Skeletal muscle tissue (tissue), 4 donors: Measurements from ENCODE around the gene STX11. TPM values are rescaled to one million over a fixed set of nuclear protein-coding genes. Genes with fewer than 3 reads are reported as not detected.
"Not testable (repeated sequence)": the region's sequence is repeated elsewhere in the genome, so short reads cannot be mapped to it uniquely, and the experiment has no call there.

Source experiments
- H3K27ac ChIP-seq: one replicate; pipeline ENCODE4 v1.7.0; 2013; ENCODE audit warnings: mild to moderate bottlenecking, low read depth, low read length, inconsistent platforms
- H3K27me3 ChIP-seq, 3 donors: one replicate each; pipeline ENCODE4 v1.7.0; 2013; ENCODE audit warnings: low read length in 3 of 3; ENCODE audit not compliant: control insufficient read depth in 3 of 3, insufficient read depth in 3 of 3
- H3K36me3 ChIP-seq, 3 donors: one replicate each; pipeline ENCODE4 v1.7.0; 2013; ENCODE audit warnings: low read length in 3 of 3; ENCODE audit not compliant: control insufficient read depth in 3 of 3, insufficient read depth in 3 of 3
- H3K4me1 ChIP-seq, 3 donors: one replicate each; pipeline ENCODE4 v1.7.0; 2013; ENCODE audit warnings: low read length in 3 of 3, mild to moderate bottlenecking in 3 of 3; ENCODE audit not compliant: control insufficient read depth in 3 of 3, insufficient read depth in 3 of 3
- H3K4me3 ChIP-seq, 3 donors: one replicate each; pipeline ENCODE4 v1.7.0; 2013; ENCODE audit warnings: low read length in 3 of 3
- H3K9ac ChIP-seq, 3 donors: one replicate each; pipeline ENCODE4 v1.7.0; 2013; ENCODE audit warnings: low read length in 3 of 3, mild to moderate bottlenecking in 3 of 3, moderate library complexity in 2 of 3, low read depth in 1 of 3
- H3K9me3 ChIP-seq, 3 donors: one replicate each; pipeline ENCODE4 v1.7.0; 2013; ENCODE audit warnings: low read length in 3 of 3; ENCODE audit not compliant: control insufficient read depth in 3 of 3
- total RNA-seq: library from RNA; depleted of rRNA; stranded (reverse); fragments of >200 nt; gene quantifications from one replicate; pipeline ENCODE4 v1.2.3, GENCODE V29; 2014
- donor health status: Osteomylitis.

The STX11 gene
- total RNA-seq, 1 donor from 2014 or later: 2.1 TPM

GRCh38 chr6:144180354-144180753, 30.0 kb downstream of the STX11 start:
- not testable (repeated sequence) for H3K4me3 ChIP-seq, H3K4me1 ChIP-seq, H3K27ac ChIP-seq, H3K9ac ChIP-seq, H3K36me3 ChIP-seq, H3K9me3 ChIP-seq, H3K27me3 ChIP-seq

- no peak overlapping the region for H3K4me3 ChIP-seq
- no peaks in the 10 kb centered on the region for H3K9me3 ChIP-seq
- no peaks in the 10 kb centered on the region for H3K36me3 ChIP-seq
Measured at GRCh38 chr6:144181639-144182038, 31.3 kb downstream of the STX11 start.

GRCh38 chr6:144184186-144184585, 33.9 kb downstream of the STX11 start:
- H3K27me3 ChIP-seq, H3K4me1 ChIP-seq, H3K9ac ChIP-seq, H3K27ac ChIP-seq, H3K9me3 ChIP-seq, H3K4me3 ChIP-seq, H3K36me3 ChIP-seq: not testable (repeated sequence)

More at GRCh38 chr6:144181639-144182038, 31.3 kb downstream of the STX11 start:
- Histone ChIP-seq H3K27ac (no peak overlapping the region), H3K9ac (no peak overlapping the region), H3K4me1 (no peaks in the 10 kb centered on the region), H3K27me3 (no peaks in the 10 kb centered on the region)

- Histone ChIP-seq H3K4me1 (no peaks in the 10 kb centered on the region), H3K9ac (no peak overlapping the region), H3K4me3 (no peak overlapping the region), H3K27ac (no peak overlapping the region), H3K9me3 (no peaks in the 10 kb centered on the region), H3K27me3 (no peaks in the 10 kb centered on the region), H3K36me3 (no peaks in the 10 kb centered on the region)
Measured at GRCh38 chr6:144185133-144185836, 35.0 kb downstream of the STX11 start.

- Histone ChIP-seq H3K4me1 (peaks cover 0 to 3% (median 0%) of the 10 kb centered on the region in 3 donors), H3K9ac (no peak overlapping the region), H3K27ac (no peak overlapping the region), H3K27me3 (no peaks in the 10 kb centered on the region), H3K9me3 (no peaks in the 10 kb centered on the region), H3K4me3 (no peak overlapping the region), H3K36me3 (no peaks in the 10 kb centered on the region)
Measured at GRCh38 chr6:144186817-144187625, 36.7 kb downstream of the STX11 start.

GRCh38 chr6:144189351-144189750, 39.0 kb downstream of the STX11 start:
- H3K9me3 ChIP-seq: no peaks in the 10 kb centered on the region
- H3K4me3 ChIP-seq: no peak overlapping the region
- no peaks in the 10 kb centered on the region for H3K27me3 ChIP-seq
- H3K27ac ChIP-seq: no peak overlapping the region
- H3K4me1 ChIP-seq: peaks cover 0 to 3% (median 0%) of the 10 kb centered on the region in 3 donors
- no peak overlapping the region for H3K9ac ChIP-seq
- H3K36me3 ChIP-seq: no peaks in the 10 kb centered on the region

GRCh38 chr6:144190080-144190479, 39.8 kb downstream of the STX11 start:
- Histone ChIP-seq H3K9ac (no peak overlapping the region), H3K27ac (no peak overlapping the region), H3K9me3 (no peaks in the 10 kb centered on the region), H3K36me3 (no peaks in the 10 kb centered on the region), H3K4me1 (peaks cover 0 to 3% (median 0%) of the 10 kb centered on the region in 3 donors), H3K4me3 (no peak overlapping the region), H3K27me3 (no peaks in the 10 kb centered on the region)

- no peak overlapping the region for H3K9ac ChIP-seq
- no peak overlapping the region for H3K4me3 ChIP-seq
- H3K4me1 ChIP-seq: peaks cover 0 to 3% (median 0%) of the 10 kb centered on the region in 3 donors
- H3K27ac ChIP-seq: no peak overlapping the region
- no peaks in the 10 kb centered on the region for H3K36me3 ChIP-seq
- H3K9me3 ChIP-seq: no peaks in the 10 kb centered on the region
- H3K27me3 ChIP-seq: no peaks in the 10 kb centered on the region
Measured at GRCh38 chr6:144190593-144190992, 40.3 kb downstream of the STX11 start.

- Histone ChIP-seq H3K9ac (no peak overlapping the region), H3K27ac (no peak overlapping the region), H3K27me3 (no peaks in the 10 kb centered on the region), H3K36me3 (no peaks in the 10 kb centered on the region), H3K4me1 (peaks cover 0 to 3% (median 0%) of the 10 kb centered on the region in 3 donors), H3K9me3 (no peaks in the 10 kb centered on the region), H3K4me3 (no peak overlapping the region)
Measured at GRCh38 chr6:144193181-144193580, 42.9 kb downstream of the STX11 start.

GRCh38 chr6:144194293-144194810, 44.0 kb downstream of the STX11 start:
- Histone ChIP-seq H3K9me3 (no peaks in the 10 kb centered on the region), H3K27me3 (no peaks in the 10 kb centered on the region), H3K27ac (no peak overlapping the region), H3K36me3 (no peaks in the 10 kb centered on the region), H3K4me1 (peaks cover 0 to 3% (median 0%) of the 10 kb centered on the region in 3 donors), H3K9ac (no peak overlapping the region), H3K4me3 (no peak overlapping the region)
